Fibroblast of gingiva (primary cell): ENCODE measurements around the gene CTNNA3.

Source experiments
- DNase-seq: peaks from one replicate; pipeline ENCODE4 v3.0.0-alpha.2; 2011; ENCODE audit warnings: low read depth

The CTNNA3 gene

GRCh38 chr10:67011981-67012380 lies 684.0 kb downstream of the CTNNA3 start:
- no peak for DNase-seq

- DNase-seq: no peak
Measured at GRCh38 chr10:67011480-67011879, 684.5 kb downstream of the CTNNA3 start.

- DNase-seq: no peak
Measured at GRCh38 chr10:67005981-67006380, 690.0 kb downstream of the CTNNA3 start.

GRCh38 chr10:67004690-67005089 lies 691.3 kb downstream of the CTNNA3 start:
- no peak for DNase-seq

- DNase-seq: no peak
Measured at GRCh38 chr10:66999762-67000545, 696.0 kb downstream of the CTNNA3 start.

GRCh38 chr10:66996996-66997395 lies 699.0 kb downstream of the CTNNA3 start:
- no peak for DNase-seq

- DNase-seq: no peak
Measured at GRCh38 chr10:66990143-66990830, 705.7 kb downstream of the CTNNA3 start.

- no peak for DNase-seq
Measured at GRCh38 chr10:66983475-66983818, 712.5 kb downstream of the CTNNA3 start.

- no peak for DNase-seq
Measured at GRCh38 chr10:66982792-66983474, 713.1 kb downstream of the CTNNA3 start.

- DNase-seq: no peak
Measured at GRCh38 chr10:66982053-66982420, 714.0 kb downstream of the CTNNA3 start.

GRCh38 chr10:66981361-66982052 lies 714.5 kb downstream of the CTNNA3 start:
- no peak for DNase-seq

GRCh38 chr10:66980246-66980815 lies 715.7 kb downstream of the CTNNA3 start:
- DNase-seq: no peak

GRCh38 chr10:66964946-66965345 lies 731.0 kb downstream of the CTNNA3 start:
- DNase-seq: no peak

- no peak for DNase-seq
Measured at GRCh38 chr10:66958466-66958865, 737.5 kb downstream of the CTNNA3 start.

GRCh38 chr10:66951896-66952295 lies 744.1 kb downstream of the CTNNA3 start:
- DNase-seq: no peak

- DNase-seq: no peak
Measured at GRCh38 chr10:66943590-66943989, 752.4 kb downstream of the CTNNA3 start.

GRCh38 chr10:66942407-66942806 lies 753.6 kb downstream of the CTNNA3 start:
- no peak for DNase-seq

GRCh38 chr10:66941491-66941890 lies 754.5 kb downstream of the CTNNA3 start:
- no peak for DNase-seq

GRCh38 chr10:66940965-66941364 lies 755.0 kb downstream of the CTNNA3 start:
- DNase-seq: no peak

- no peak for DNase-seq
Measured at GRCh38 chr10:66934711-66935110, 761.3 kb downstream of the CTNNA3 start.

- DNase-seq: no peak
Measured at GRCh38 chr10:66931949-66932343, 764.0 kb downstream of the CTNNA3 start.

GRCh38 chr10:66931340-66931948 lies 764.6 kb downstream of the CTNNA3 start:
- peak; percentile 19 for DNase-seq
